ENCODE results near the gene PCGF6.

DNA sequence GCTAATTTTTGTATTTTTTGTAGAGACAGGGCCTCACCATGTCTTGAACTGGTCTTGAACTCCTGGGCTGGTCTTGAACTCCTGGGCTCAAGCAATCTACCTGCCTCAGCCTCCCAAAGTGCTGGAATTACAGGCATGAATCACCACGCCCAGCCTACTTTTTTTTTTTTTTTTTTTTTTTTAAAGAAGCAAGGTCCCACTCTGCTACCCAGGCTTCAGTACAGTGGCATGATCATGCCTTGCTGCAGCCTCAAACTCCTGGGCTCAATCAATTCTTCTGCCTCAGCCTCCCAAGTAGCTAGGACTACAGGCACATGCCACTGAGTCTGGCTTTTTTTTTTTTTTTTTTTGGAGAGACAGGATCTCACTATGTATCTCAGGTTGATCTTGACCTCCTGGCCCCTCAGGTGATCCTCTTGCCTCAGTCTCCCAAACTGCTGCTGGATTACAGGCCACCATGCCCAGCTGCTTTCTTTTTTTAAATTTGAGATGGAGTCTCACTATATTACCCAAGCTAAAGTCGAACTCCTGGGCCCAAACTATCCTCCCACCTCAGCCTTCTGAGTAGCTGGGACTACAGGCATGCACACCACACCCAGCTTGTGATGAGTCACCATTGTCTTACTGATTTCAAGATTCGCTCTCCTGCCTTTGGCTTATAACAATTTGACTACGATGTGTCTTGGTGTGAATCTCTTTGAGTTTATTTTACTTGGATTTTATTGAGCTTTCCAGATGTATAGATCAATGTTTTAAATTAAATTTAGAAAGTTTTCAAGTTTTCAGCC lies 96.2 kb downstream of the PCGF6 start:
- TF ChIP-seq POLR2AphosphoS5 (IDR thresholded peaks at IDR 0.05), result no peak
- TF ChIP-seq, protein P1, sequence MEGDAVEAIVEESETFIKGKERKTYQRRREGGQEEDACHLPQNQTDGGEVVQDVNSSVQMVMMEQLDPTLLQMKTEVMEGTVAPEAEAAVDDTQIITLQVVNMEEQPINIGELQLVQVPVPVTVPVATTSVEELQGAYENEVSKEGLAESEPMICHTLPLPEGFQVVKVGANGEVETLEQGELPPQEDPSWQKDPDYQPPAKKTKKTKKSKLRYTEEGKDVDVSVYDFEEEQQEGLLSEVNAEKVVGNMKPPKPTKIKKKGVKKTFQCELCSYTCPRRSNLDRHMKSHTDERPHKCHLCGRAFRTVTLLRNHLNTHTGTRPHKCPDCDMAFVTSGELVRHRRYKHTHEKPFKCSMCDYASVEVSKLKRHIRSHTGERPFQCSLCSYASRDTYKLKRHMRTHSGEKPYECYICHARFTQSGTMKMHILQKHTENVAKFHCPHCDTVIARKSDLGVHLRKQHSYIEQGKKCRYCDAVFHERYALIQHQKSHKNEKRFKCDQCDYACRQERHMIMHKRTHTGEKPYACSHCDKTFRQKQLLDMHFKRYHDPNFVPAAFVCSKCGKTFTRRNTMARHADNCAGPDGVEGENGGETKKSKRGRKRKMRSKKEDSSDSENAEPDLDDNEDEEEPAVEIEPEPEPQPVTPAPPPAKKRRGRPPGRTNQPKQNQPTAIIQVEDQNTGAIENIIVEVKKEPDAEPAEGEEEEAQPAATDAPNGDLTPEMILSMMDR (IDR thresholded peaks at IDR 0.05), result no peak

All from prostate gland (tissue), 2 donors.